C4-2B (cell line): ENCODE measurements around the gene NIPAL3.

Source experiments
- CTCF ChIP-seq: fragments of 450-650 bp; conservative IDR thresholded peaks from 2 replicates; pipeline ENCODE4 v1.5.1; 2017; ENCODE audit warnings: mild to moderate bottlenecking
- ZFX ChIP-seq: fragments of 450-650 bp; IDR thresholded peaks from 2 replicates; pipeline ENCODE4 v1.6.1; 2017

- TF ChIP-seq CTCF (no peak), ZFX (no peak)
Observed at GRCh38 chr1:24468685-24469316, 53.2 kb downstream of the NIPAL3 start.
